ENCODE results near the gene SPRN.

DNA sequence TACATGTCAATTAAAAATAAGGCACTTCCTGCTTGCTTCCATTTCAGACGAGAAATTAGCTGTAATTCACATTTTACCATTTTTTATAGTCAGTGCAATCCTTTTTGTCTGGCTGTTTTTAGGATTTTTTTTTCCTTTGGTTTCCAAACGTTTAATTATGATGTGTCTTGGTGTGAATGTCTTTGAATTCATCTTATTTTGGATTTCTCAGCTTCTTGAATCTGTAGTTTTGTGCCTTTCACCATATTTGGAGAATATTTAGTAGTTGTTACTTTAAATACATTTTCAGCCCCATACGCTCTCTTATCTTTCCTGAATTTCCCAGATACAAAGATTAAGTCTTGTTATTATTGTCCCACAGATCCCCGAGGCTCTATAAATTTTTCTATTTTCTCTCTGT is 26.9 kb upstream of the SPRN start:
- TF ChIP-seq, protein P1, sequence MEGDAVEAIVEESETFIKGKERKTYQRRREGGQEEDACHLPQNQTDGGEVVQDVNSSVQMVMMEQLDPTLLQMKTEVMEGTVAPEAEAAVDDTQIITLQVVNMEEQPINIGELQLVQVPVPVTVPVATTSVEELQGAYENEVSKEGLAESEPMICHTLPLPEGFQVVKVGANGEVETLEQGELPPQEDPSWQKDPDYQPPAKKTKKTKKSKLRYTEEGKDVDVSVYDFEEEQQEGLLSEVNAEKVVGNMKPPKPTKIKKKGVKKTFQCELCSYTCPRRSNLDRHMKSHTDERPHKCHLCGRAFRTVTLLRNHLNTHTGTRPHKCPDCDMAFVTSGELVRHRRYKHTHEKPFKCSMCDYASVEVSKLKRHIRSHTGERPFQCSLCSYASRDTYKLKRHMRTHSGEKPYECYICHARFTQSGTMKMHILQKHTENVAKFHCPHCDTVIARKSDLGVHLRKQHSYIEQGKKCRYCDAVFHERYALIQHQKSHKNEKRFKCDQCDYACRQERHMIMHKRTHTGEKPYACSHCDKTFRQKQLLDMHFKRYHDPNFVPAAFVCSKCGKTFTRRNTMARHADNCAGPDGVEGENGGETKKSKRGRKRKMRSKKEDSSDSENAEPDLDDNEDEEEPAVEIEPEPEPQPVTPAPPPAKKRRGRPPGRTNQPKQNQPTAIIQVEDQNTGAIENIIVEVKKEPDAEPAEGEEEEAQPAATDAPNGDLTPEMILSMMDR (IDR thresholded peaks at IDR 0.05; ENCODE audit: insufficient read depth, low read depth, low read length) = no peak
- no peak for TF ChIP-seq EZH2 (IDR thresholded peaks at IDR 0.05; ENCODE audit: insufficient read depth, low read length)

All from astrocyte (in vitro differentiated cells and primary cell).